ENCODE data around the gene IFI44L. TPM values are rescaled to one million over a fixed set of nuclear protein-coding genes. Genes with fewer than 3 reads are reported as not detected.

Gene IFI44L
- total RNA-seq, 1 experiment from 2014 or later: 0.10 TPM

DNA sequence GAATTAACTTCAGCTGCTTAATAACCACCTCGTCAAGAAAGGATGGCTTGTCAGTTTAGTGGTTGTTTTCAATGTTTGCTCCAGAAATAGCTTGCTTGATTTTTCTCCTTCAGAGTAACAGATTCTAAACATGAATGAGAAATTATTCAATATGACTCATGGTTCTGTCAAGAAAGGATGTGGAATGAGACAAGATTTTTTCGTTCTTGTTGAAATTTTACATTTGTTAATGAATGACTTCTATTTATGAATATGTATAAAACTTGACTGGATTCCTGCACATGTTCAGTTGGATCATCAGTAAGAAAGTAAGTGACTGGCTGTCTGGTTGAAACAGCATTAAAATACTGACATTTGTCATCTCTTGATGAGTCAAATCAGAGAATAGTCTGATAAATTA lies 67.7 kb downstream of the IFI44L start:
- no peak overlapping the region for H3K27ac ChIP-seq (ENCODE audit: low read depth, low read length)
- no peaks in the 10 kb centered on the region for H3K79me2 ChIP-seq (ENCODE audit: insufficient read depth, low read length)
- ChIA-PET POLR2A (no interaction called here), RAD21 (ENCODE audit: low non-redundant PET in 1 of 2, low total read pairs in 2 of 2, uncharacterized antibody in 2 of 2, unreplicated experiment in 2 of 2) (no interaction called here), CTCF (interaction anchor here (1.0 kb wide), 1 partner anchor 71 kb away, joined by 3 read pairs; no protein-coding TSS in a partner anchor)
- no peaks in the 10 kb centered on the region for H3K9me2 ChIP-seq (ENCODE audit: insufficient read depth)
- no peaks in the 10 kb centered on the region for H4K20me1 ChIP-seq (ENCODE audit: insufficient read depth)
- TF ChIP-seq ZFX (IDR thresholded peaks at IDR 0.05) (no peak), SRF (IDR thresholded peaks at IDR 0.05; ENCODE audit: low read depth) (no peak), EZH2 (IDR thresholded peaks at IDR 0.05) (no peak), CBX3 (IDR thresholded peaks at IDR 0.05; ENCODE audit: low read depth) (no peak), EZH2phosphoT487 (IDR thresholded peaks at IDR 0.05; ENCODE audit: borderline replicate concordance) (no peak), YY1 (IDR thresholded peaks at IDR 0.05; ENCODE audit: extremely low read depth, insufficient replicate concordance, low read depth, low read length) (no peak), EGR1 (IDR thresholded peaks at IDR 0.05; ENCODE audit: low read depth) (no peak), TCF7L2 (IDR thresholded peaks at IDR 0.05; ENCODE audit: borderline replicate concordance, extremely low read depth, insufficient read depth, insufficient read length) (no peak)
- TF ChIP-seq, protein P1, sequence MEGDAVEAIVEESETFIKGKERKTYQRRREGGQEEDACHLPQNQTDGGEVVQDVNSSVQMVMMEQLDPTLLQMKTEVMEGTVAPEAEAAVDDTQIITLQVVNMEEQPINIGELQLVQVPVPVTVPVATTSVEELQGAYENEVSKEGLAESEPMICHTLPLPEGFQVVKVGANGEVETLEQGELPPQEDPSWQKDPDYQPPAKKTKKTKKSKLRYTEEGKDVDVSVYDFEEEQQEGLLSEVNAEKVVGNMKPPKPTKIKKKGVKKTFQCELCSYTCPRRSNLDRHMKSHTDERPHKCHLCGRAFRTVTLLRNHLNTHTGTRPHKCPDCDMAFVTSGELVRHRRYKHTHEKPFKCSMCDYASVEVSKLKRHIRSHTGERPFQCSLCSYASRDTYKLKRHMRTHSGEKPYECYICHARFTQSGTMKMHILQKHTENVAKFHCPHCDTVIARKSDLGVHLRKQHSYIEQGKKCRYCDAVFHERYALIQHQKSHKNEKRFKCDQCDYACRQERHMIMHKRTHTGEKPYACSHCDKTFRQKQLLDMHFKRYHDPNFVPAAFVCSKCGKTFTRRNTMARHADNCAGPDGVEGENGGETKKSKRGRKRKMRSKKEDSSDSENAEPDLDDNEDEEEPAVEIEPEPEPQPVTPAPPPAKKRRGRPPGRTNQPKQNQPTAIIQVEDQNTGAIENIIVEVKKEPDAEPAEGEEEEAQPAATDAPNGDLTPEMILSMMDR (IDR thresholded peaks at IDR 0.05 in 2 of 3, conservative IDR thresholded peaks at IDR 0.05 in 1 of 3; ENCODE audit: borderline replicate concordance in 1 of 3, insufficient read depth in 1 of 3, low read depth in 2 of 3, low read length in 2 of 3): no peak
- TF ChIP-seq, protein P2, sequence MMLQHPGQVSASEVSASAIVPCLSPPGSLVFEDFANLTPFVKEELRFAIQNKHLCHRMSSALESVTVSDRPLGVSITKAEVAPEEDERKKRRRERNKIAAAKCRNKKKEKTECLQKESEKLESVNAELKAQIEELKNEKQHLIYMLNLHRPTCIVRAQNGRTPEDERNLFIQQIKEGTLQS (IDR thresholded peaks at IDR 0.05): no peak
- no peak overlapping the region for H2AFZ ChIP-seq (ENCODE audit: low read depth, low read length, poor library complexity, severe bottlenecking)
- intact Hi-C loops (cut with micrococcal nuclease): loop anchor here (5.0 kb wide), 1 partner anchor 509 kb away; no protein-coding TSS in a partner anchor
- no peak overlapping the region for H3K4me3 ChIP-seq (replicated peaks in 1 of 2; ENCODE audit: low read depth in 1 of 2, low read length in 2 of 2)
- no peaks in the 10 kb centered on the region for H3K4me1 ChIP-seq (ENCODE audit: control insufficient read depth in 1 of 2, insufficient read depth in 2 of 2, low read length in 2 of 2)
- no peak overlapping the region for H3K4me2 ChIP-seq (ENCODE audit: low read length)
- H3K27me3 ChIP-seq (ENCODE audit: insufficient read depth, low read length): no peaks in the 10 kb centered on the region
- H3K9ac ChIP-seq (ENCODE audit: low read length): no peak overlapping the region
- no peak for ATAC-seq
- no TSS peak for BruUV-seq (replicated peaks)
- H3K36me3 ChIP-seq (ENCODE audit: control insufficient read depth in 1 of 2, insufficient read depth in 2 of 2, low read length in 2 of 2): no peaks in the 10 kb centered on the region
- H3K9me3 ChIP-seq (ENCODE audit: control insufficient read depth in 1 of 2, insufficient read depth in 1 of 2, low read depth in 1 of 2, low read length in 2 of 2): no peaks in the 10 kb centered on the region
- DNase-seq (ENCODE audit: low read depth, low spot score): no peak

Data from HCT116 (cell line).